HCT116 (cell line): ENCODE results near the gene IFITM2.

Source experiments
- EZH2phosphoT487 ChIP-seq: fragments of 200-600 bp; IDR thresholded peaks from 2 replicates; pipeline ENCODE4 v1.6.1; 2018; ENCODE audit warnings: antibody characterized with exemption, borderline replicate concordance
- POLR2AphosphoS5 ChIP-seq: IDR thresholded peaks from 2 replicates; pipeline ENCODE4 v1.6.1; 2011; ENCODE audit warnings: mild to moderate bottlenecking, low read depth, low read length, moderate library complexity
- TF ChIP-seq, protein P1 (sequence below), 3 experiments: fragments of 200-600 bp in 1 of 3; sonication (generic) in 1 of 3; IDR thresholded peaks in 2 of 3; conservative IDR thresholded peaks in 1 of 3; 2 replicates each; pipeline ENCODE4 v1.5.1; 2012 to 2017; ENCODE audit warnings: low read depth in 2 of 3, low read length in 2 of 3, antibody characterized with exemption in 1 of 3, borderline replicate concordance in 1 of 3, control low read depth in 1 of 3, mild to moderate bottlenecking in 1 of 3, mixed read lengths in 1 of 3, mixed run types in 1 of 3, moderate library complexity in 1 of 3; ENCODE audit not compliant: insufficient read depth in 1 of 3

- no peak for TF ChIP-seq POLR2AphosphoS5
- TF ChIP-seq, protein P1, sequence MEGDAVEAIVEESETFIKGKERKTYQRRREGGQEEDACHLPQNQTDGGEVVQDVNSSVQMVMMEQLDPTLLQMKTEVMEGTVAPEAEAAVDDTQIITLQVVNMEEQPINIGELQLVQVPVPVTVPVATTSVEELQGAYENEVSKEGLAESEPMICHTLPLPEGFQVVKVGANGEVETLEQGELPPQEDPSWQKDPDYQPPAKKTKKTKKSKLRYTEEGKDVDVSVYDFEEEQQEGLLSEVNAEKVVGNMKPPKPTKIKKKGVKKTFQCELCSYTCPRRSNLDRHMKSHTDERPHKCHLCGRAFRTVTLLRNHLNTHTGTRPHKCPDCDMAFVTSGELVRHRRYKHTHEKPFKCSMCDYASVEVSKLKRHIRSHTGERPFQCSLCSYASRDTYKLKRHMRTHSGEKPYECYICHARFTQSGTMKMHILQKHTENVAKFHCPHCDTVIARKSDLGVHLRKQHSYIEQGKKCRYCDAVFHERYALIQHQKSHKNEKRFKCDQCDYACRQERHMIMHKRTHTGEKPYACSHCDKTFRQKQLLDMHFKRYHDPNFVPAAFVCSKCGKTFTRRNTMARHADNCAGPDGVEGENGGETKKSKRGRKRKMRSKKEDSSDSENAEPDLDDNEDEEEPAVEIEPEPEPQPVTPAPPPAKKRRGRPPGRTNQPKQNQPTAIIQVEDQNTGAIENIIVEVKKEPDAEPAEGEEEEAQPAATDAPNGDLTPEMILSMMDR (IDR thresholded peaks at IDR 0.05 in 2 of 3, conservative IDR thresholded peaks at IDR 0.05 in 1 of 3; ENCODE audit: borderline replicate concordance in 1 of 3, insufficient read depth in 1 of 3, low read depth in 2 of 3, low read length in 2 of 3) = no peak
- TF ChIP-seq EZH2phosphoT487 = no peak
These were observed 24.8 kb upstream of the IFITM2 start for GRCh38 chr11:282630-283360.
